BE2C (cell line): Measurements from ENCODE around the gene ABTB2.
A peak's percentile ranks its signal among the peaks of the same experiment; 100 is the strongest.

Experiments used
- DNase-seq: peaks from one replicate; pipeline ENCODE4 v3.0.0-alpha.2; 2020
- H3K27me3 ChIP-seq: fragments of 250-450 bp; sonication (Bioruptor Pico); 2 replicates; pipeline ENCODE4 v1.5.1; 2020; ENCODE audit warnings: mild to moderate bottlenecking
- H3K36me3 ChIP-seq: fragments of 250-450 bp; sonication (Bioruptor Pico); 2 replicates; pipeline ENCODE4 v1.5.1; 2020; ENCODE audit warnings: mild to moderate bottlenecking
- H3K4me1 ChIP-seq: fragments of 250-450 bp; sonication (Bioruptor Pico); 2 replicates; pipeline ENCODE4 v1.5.1; 2020
- H3K4me3 ChIP-seq: 2 replicates; pipeline ENCODE4 v1.5.1; 2011; ENCODE audit warnings: low read depth, low read length
- H3K9me3 ChIP-seq: fragments of 250-450 bp; sonication (Bioruptor Pico); 2 replicates; pipeline ENCODE4 v1.5.1; 2020
- TF ChIP-seq, protein P1 (sequence below): IDR thresholded peaks from 2 replicates; pipeline ENCODE4 v1.5.1; 2012; ENCODE audit warnings: mild to moderate bottlenecking, low read depth, low read length

Gene ABTB2

GRCh38 chr11:34318111-34319037 lies 39.4 kb downstream of the ABTB2 start:
- H3K4me1 ChIP-seq = no peaks in the 10 kb centered on the region
- H3K9me3 ChIP-seq = no peaks in the 10 kb centered on the region
- H3K4me3 ChIP-seq = no peak overlapping the region
- TF ChIP-seq, protein P1, sequence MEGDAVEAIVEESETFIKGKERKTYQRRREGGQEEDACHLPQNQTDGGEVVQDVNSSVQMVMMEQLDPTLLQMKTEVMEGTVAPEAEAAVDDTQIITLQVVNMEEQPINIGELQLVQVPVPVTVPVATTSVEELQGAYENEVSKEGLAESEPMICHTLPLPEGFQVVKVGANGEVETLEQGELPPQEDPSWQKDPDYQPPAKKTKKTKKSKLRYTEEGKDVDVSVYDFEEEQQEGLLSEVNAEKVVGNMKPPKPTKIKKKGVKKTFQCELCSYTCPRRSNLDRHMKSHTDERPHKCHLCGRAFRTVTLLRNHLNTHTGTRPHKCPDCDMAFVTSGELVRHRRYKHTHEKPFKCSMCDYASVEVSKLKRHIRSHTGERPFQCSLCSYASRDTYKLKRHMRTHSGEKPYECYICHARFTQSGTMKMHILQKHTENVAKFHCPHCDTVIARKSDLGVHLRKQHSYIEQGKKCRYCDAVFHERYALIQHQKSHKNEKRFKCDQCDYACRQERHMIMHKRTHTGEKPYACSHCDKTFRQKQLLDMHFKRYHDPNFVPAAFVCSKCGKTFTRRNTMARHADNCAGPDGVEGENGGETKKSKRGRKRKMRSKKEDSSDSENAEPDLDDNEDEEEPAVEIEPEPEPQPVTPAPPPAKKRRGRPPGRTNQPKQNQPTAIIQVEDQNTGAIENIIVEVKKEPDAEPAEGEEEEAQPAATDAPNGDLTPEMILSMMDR = no peak
- no peaks in the 10 kb centered on the region for H3K27me3 ChIP-seq
- no peaks in the 10 kb centered on the region for H3K36me3 ChIP-seq
- no peak for DNase-seq

DNA sequence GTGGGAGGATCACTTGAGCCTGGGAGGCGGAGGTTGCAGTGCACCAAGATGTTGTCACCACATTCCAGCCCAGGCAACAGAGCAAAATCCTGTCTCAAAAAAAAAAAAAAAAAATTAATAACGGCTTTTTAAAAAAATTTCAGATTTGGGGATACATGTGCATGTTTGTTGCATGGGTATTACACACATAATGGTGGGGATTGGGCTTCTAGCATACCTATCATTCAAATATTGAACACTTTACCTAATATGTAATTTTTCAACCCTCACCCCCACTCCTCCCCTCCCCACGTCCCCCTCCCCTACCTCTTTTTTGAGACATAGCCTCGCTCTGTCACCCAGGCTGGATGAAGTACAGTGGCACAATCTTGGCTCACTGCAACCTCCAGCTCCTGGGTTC lies 40.1 kb downstream of the ABTB2 start:
- DNase-seq = no peak

DNA sequence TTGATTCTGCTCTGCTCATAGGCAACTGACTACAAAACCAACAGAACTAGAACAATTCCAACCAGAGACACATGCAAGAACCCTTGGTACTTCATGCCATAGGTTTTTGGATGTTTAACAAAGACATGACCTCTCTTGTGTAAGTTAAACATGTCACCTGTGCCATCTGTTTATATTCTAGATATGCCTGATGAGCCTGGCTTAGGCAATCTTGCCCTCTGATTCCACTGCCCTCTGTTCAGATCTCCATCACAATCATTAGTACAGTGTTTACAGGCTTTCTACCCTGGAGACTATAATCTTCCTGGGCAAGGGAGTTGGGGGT lies 40.8 kb downstream of the ABTB2 start:
- H3K27me3 ChIP-seq = no peaks in the 10 kb centered on the region
- DNase-seq = no peak
- H3K4me1 ChIP-seq = no peaks in the 10 kb centered on the region

More for the DNA sequence above, 40.1 kb downstream of the ABTB2 start:
- TF ChIP-seq, protein P1 = no peak
- no peaks in the 10 kb centered on the region for H3K36me3 ChIP-seq
- no peaks in the 10 kb centered on the region for H3K9me3 ChIP-seq
- no peaks in the 10 kb centered on the region for H3K27me3 ChIP-seq
- H3K4me3 ChIP-seq = no peak overlapping the region
- no peaks in the 10 kb centered on the region for H3K4me1 ChIP-seq

GRCh38 chr11:34316347-34317035 lies 41.3 kb downstream of the ABTB2 start:
- Histone ChIP-seq H3K4me3 (no peak overlapping the region), H3K27me3 (no peaks in the 10 kb centered on the region), H3K36me3 (no peaks in the 10 kb centered on the region), H3K9me3 (no peaks in the 10 kb centered on the region), H3K4me1 (no peaks in the 10 kb centered on the region)
- no peak for DNase-seq
- TF ChIP-seq, protein P1 = no peak

More for the DNA sequence above, 40.8 kb downstream of the ABTB2 start:
- Histone ChIP-seq H3K9me3 (no peaks in the 10 kb centered on the region), H3K36me3 (no peaks in the 10 kb centered on the region), H3K4me3 (no peak overlapping the region)
- TF ChIP-seq, protein P1 = no peak

DNA sequence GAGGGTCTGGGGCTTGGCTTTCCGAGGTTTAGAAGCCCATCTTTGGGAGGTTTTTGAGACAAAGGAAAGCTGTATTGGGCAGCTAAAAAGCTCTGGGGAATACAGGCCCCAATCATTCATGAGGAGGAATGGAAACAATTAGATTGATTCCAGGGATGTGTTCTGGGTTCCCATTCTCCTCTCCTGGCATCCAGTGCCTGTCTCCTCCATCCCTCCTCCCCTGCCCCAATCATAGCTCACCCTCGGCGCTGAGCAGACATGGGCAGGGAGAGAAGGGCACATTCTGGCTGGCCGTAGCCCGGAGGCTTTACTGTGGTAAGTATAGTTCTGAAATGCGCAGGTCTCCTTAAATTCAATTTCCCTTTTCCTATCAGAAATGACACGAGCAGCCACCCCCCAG lies 42.4 kb downstream of the ABTB2 start:
- TF ChIP-seq, protein P1 = no peak
- DNase-seq = peak; percentile 28
- H3K4me3 ChIP-seq = no peak overlapping the region
- H3K4me1 ChIP-seq = no peaks in the 10 kb centered on the region
- H3K36me3 ChIP-seq = no peaks in the 10 kb centered on the region
- no peaks in the 10 kb centered on the region for H3K27me3 ChIP-seq
- H3K9me3 ChIP-seq = no peaks in the 10 kb centered on the region

- TF ChIP-seq, protein P1 = no peak
- Histone ChIP-seq H3K4me1 (no peaks in the 10 kb centered on the region), H3K27me3 (no peaks in the 10 kb centered on the region), H3K36me3 (no peaks in the 10 kb centered on the region), H3K4me3 (no peak overlapping the region), H3K9me3 (no peaks in the 10 kb centered on the region)
- peak; percentile 6 for DNase-seq
Observed at GRCh38 chr11:34314936-34315335, 42.9 kb downstream of the ABTB2 start.
